GM12872 (cell line): ENCODE measurements around the gene MACROD2.

Experiments
- CTCF ChIP-seq: IDR thresholded peaks from 3 replicates; pipeline ENCODE4 v1.5.1; 2011; ENCODE audit warnings: low read depth, mild to moderate bottlenecking, low read length, moderate library complexity; ENCODE audit not compliant: insufficient read depth

Gene MACROD2

GRCh38 chr20:14896569-14896968 is 901.3 kb downstream of the MACROD2 start:
- no peak for TF ChIP-seq CTCF

- no peak for TF ChIP-seq CTCF
These were observed 902.3 kb downstream of the MACROD2 start for GRCh38 chr20:14897608-14898007.

GRCh38 chr20:14902432-14903089 is 907.2 kb downstream of the MACROD2 start:
- TF ChIP-seq CTCF: no peak

- no peak for TF ChIP-seq CTCF
These were observed 911.7 kb downstream of the MACROD2 start for GRCh38 chr20:14906908-14907434.

GRCh38 chr20:14910126-14910525 is 914.8 kb downstream of the MACROD2 start:
- TF ChIP-seq CTCF: no peak

GRCh38 chr20:14913896-14914620 is 918.7 kb downstream of the MACROD2 start:
- TF ChIP-seq CTCF: no peak

GRCh38 chr20:14914633-14915032 is 919.3 kb downstream of the MACROD2 start:
- TF ChIP-seq CTCF: no peak
